ENCODE measurements around the gene ZMYND19.
"Not testable (repeated sequence)": the region's sequence is repeated elsewhere in the genome, so short reads cannot be mapped to it uniquely, and the experiment has no call there.

ZMYND19 gene

DNA sequence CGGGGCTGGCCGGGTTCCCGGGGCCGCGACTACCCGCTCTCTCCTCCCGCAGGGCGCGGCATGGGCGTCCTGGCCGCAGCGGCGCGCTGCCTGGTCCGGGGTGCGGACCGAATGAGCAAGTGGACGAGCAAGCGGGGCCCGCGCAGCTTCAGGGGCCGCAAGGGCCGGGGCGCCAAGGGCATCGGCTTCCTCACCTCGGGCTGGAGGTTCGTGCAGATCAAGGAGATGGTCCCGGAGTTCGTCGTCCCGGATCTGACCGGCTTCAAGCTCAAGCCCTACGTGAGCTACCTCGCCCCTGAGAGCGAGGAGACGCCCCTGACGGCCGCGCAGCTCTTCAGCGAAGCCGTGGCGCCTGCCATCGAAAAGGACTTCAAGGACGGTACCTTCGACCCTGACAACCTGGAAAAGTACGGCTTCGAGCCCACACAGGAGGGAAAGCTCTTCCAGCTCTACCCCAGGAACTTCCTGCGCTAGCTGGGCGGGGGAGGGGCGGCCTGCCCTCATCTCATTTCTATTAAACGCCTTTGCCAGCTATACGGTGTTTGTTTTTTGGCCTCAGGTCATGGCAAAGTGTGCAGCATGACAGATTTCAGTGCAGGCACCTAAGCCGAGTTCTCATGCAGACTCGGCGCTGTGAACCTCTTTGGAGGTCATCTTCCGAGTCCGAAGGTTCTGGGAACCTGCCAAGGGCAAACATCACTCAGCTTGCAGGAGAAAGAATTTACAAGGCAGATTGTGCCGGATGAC, 38.1 kb downstream of the ZMYND19 start:
- DNase-seq, result no peak

DNA sequence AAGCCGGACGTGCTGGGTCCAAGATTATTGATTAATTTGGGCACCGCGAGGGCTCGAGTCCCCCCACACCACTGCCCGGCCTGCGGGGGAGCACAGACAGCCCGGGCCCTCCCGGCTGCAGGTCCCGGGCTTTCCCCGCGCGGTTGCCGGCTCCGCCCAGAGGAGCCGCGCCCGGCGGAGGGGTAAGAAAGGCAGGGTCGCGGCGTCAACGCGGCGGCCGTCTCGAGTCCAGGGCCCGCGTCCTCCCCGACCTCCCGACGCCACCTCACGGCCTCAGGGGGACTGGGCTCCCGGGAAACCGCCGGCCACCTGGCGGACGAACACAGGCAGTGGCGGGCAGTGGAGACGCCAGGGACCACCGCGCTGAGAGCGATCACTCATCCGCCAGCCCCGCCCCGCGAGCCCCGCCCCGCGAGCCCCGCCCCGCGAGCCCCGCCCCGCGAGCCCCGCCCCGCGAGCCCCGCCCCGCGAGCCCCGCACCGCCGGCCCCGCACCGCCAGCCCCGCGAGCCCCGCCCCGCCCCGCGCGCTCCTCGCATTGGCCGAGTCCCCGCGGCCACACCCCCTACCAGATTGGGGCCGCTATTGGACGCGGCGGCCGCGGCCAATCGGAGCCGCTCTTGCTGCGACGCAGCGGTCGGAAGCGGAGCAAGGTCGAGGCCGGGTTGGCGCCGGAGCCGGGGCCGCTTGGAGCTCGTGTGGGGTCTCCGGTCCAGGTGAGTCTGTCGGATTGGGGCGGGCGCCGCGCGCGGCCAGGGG, 38.9 kb downstream of the ZMYND19 start, which contains the start of gene MRPL41:
Gene MRPL41, plus strand, starts transcription at position 616 of the 758 bp plus-strand sequence. CDS start 203 bp downstream, outside the sequence.
- DNase-seq, result peak; percentile 84

DNA sequence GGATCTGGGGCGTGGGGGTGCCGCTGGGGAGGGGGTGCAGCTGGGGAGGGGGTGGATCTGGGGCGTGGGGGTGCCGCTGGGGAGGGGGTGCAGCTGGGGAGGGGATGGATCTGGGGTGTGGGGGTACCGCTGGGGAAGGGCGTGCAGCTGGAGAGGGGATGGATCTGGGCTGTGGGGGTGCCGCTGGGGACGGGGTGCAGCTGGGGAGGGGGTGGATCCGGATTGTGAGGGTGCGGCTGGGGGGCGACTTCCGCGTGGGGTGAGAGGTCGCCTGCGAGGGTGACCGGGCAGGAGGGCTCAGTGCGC, 39.4 kb downstream of the ZMYND19 start:
- DNase-seq, result not testable (repeated sequence)

DNA sequence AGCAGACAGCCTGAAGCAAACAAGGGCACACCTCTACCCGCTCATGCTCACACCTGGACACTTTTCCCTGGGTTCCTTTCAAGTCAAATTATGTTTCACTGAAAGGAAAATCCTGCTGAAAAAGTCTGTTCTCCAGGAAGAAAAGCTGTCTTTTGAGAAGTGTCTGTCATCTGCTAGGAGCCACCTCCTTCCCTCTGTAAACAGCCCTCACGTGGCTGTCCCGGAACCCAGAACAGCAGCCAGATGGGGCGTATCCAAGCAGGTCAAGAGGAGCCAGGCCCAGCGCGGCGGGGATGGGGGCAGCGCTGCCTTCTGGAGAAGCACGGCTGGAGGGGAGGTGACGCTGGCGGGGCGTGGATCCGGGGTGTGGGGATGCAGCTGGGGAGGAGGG, 40.1 kb downstream of the ZMYND19 start, which contains the start of gene PNPLA7:
Gene PNPLA7, minus strand, starts transcription at position 172 of the 391 bp plus-strand sequence. CDS start 205 bp downstream, outside the sequence.
- peak; percentile 87 for DNase-seq

DNA sequence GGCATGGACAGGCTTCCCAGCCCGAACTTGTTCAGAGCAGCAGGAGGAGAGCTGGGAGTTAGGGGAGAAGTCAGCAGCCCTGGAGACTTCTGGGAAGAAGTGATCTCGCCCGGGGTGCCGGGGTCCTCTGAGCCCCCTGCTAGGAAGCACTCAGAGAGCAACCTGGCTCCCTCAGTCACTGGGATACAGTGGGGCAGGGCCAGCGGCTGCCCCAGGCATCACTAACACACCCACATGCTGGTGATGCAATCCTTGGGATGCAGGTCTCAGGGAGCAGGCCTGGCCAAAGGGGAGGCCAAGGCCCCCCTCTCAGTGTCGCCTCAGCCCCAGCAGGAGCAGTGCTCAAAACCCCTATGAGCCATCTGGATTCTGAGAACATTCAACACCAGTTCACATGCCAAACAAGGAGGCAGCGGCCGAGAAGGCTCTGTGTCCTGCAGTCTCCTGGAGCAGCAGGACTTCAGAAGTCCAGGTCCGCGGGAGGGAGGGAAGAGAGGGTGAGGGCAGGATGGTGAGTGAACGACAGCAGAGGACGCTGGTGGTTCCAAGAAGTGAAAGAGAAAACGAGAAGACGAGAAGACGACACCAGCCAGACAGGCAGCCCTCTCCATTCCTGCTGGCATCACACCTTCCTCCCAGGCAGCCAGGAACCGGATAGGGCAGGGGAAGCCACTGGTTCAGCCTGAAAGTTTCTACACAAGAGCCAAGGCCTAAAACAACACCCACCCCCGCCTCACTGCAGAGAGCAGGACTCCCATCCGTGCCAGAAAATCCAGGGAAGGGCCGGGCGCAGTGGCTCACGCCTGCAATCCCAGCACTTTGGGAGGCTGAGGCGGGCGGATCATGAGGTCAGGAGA, 42.4 kb downstream of the ZMYND19 start:
- no peak for DNase-seq

DNA sequence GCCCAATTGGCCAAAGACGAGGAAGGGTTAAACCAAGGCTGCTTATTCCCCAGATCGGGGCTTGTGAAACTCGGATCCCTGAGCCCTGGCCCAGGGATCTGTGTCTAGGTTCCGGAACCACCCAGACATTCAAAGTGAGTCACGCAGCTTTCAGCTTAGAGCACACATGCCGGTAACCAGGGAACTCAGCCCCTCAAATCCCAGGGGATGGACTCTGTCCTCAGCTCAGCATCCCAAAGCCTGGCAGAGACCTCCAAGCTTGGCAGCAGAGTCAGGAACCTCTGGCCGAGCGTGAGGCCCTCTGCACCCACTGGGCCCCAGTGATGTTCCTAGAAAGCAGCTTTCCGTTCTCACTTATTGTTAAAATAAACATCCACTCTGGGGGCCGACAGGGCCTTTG, 45.2 kb downstream of the ZMYND19 start:
- no peak for DNase-seq

DNA sequence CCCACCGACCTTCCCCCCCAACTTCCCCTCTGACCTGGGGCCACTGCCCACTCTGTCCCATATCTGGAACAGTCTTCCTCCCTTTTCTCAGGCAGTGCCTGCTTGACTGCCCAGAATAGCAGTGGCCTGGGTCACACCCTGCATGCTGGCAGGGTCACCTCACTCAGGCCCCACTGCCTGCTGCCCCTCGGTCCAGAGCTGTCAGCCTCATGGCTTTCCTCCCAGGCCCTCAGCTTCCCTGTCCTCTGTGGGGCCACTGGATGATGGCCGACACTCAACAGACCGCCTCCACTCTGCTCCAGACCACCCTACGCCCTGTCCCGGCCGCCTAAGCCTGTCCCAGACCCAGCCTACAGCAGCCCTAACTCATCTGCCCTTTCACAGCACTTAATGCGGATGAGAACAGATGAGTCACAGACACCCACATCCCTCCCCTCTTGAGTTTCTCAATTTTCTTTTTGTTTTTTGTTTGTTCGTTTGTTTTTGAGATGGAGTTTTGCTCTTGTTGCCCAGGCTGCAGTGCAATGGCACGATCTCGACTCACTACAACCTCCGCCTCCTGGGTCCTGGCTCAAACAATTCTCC, 46.0 kb downstream of the ZMYND19 start:
- no peak for DNase-seq

DNA sequence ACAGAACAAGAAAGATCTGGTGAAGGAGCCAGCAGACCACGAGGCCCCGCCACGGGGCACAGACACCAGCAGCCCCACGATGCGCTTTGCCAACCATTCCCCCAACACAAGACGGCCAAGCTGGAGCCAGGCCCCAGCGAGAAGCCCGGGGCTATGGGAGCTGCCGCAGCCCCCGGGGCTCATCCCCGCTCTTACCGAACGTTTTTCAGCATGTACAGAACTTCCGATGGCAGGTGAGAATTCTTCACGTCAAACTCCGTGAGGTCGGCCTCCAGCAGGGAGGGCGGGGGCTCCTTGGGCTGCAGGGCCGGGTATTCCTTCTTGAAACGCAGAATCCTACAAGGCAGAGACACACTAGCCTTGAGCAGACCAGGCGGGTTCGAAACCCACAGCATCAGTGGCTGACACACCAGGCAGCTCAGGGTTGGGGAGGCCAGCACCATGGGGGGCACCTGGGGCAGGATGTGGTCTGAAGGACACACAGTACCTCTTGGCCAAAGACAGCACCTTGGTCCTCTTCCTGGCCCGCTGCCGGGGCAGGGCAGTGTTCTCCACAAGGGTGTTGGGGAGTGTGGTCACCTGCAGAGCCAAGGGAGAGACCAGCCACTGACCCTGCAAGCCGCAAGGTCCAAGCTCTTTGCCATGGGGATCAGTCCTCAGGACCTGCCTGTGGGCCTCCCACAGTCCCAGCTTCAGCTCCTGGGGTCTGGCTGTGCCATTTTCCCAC, 46.9 kb downstream of the ZMYND19 start:
- DNase-seq, result no peak

DNA sequence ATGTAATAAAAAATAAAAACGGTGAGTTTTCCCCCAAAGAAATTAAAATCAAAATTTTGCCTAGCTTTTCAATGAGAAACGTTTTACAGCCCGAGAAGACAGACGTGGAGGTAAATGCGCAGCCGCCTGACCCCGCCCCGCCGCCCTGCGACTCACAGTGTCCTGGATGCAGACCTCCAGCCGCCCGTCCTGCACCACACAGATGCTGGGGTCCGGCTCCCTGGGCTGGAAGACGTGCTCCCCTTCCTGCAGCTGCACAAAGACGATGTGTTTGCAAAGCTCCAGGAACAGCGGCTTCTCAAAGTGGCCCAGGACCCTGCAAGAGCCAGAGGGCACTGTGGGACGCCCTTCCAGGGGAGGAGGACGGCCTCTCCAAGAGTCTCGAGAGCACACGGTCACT, 47.8 kb downstream of the ZMYND19 start:
- DNase-seq, result no peak

DNA sequence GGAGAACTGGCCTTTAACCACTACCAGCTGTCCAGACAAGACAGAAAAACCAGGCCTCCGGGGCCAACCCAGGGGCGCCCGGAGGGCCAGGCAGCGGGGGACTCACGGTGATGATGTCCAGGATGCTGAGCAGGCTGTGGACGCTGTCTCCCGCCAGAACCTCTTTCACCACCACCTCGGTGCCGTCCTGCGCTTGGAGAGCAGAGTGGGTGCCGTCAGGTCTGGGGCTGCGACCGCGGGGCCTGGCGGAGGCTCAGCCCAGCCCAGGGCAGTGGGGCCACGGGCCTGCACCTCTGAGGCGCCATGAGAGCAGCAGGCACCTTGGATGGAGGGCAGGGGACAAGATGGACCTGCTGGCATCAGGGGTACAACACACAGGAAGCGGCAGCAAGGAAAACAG, 49.8 kb downstream of the ZMYND19 start:
- no peak for DNase-seq

DNA sequence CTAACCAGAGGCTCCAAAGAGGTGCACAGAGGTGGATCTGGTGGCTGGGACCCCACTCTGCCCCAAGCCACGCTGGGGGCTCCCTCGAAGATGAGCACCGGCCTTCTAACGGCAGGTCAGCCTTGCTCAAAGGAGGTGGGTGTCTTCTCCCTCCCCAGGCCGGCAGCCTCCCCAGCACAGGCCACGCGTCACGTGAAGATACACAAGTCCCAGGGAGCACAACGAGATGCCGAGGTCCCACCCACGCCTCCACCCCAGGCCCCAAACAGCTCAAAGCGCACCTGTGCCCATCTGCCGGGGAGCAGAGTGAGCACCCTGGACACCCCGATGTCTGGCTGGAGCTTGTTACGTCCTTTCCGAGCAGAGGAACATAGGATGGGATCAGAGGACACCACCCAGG, 52.3 kb downstream of the ZMYND19 start:
- no peak for DNase-seq

DNA sequence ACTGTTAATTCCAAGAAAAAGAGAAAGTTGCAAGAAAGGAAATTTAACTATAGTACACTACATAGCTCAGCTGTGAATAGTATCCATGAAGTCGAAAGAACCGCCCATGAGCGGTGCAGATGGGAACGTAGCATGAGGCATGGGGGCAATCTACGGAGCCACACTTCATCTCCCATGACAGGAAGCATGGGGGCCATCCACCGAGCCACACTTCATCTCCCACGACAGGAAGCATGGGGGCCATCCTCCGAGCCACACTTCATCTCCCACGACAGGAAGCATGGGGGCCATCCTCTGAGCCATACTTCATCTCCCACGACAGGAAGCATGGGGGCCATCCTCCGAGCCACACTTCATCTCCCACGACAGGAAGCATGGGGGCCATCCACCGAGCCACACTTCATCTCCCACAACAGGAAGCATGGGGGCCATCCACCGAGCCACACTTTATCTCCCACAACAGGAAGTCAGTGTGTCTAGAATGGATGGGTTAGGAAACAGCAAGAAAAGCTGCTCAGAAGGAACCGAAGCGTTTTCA, 53.6 kb downstream of the ZMYND19 start:
- not testable (repeated sequence) for DNase-seq

DNA sequence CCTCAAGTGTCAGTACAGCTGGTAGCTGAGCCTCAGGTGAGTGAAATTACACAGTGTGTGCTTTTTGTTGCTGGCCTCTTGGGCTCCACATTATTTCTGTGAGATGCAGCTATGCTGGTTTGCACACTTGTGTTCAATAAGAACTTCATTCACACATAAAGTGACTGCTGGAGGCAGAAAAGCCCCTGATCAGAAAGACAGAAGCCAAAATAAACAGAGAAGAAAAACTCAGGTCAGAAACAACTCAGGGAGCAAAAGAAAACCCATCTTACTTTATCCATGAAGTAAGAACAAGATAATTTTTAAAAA, 55.2 kb downstream of the ZMYND19 start:
- DNase-seq, result no peak

DNA sequence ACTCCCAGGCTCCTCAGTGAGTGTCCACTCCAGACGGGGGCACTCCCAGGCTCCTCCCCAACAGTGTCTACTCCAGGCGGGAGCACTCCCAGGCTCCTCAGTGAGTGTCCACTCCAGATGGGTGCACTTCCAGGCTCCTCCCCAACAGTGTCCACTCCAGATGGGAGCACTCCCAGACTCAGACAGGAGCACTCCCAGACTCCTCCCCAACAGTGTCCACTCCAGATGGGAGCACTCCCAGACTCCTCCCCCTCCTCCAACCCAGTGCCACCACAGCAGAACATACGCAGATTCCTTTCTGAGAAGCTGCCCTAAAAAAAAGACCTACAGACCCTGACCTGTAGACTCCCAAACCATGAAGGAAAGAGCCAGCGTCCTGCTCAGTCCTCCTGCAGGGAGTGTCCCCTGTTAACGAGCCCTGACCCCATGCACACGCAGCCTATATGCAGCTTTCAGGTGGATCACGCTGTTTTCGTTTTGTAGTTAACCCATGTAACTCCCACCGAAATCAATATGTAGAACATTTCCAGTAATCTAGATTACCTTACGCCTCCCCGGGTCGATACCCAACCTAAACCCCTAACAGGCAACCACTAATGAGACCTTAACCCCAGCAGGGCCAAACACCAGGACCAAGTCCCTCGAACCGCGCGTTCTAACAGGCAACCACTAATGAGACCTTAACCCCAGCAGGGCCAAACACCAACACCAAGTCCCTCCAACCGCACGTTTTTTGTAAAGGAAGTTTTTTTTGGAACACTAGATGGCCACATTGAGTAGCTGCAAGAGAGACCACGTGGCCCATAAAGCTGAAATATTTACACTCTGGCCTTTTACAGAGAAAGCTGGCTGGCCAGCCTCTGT, 55.8 kb downstream of the ZMYND19 start:
- peak; percentile 87 for DNase-seq

DNA sequence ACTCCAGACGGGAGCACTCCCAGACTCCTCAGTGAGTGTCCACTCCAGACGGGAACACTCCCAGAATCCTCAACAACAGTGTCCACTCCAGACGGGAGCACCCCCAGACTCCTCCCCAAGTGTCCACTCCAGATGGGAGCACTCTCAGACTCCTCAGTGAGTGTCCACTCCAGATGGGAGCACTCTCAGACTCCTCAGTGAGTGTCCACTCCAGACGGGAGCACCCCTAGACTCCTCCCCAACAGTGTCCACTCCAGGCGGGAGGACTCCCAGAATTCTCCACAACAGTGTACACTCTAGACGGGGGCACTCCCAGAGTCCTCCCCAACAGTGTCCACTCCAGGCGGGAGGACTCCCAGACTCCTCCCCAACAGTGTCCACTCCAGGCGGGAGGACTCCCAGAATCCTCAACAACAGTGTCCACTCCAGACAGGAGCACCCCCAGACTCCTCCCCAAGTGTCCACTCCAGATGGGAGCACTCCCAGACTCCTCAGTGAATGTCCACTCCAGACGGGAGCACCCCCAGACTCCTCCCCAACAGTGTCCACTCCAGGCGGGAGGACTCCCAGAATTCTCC, 57.3 kb downstream of the ZMYND19 start:
- DNase-seq, result not testable (repeated sequence)
